GM12865 (cell line): Measurements from ENCODE around the gene LHFPL4.
"Not testable (repeated sequence)": the region's sequence is repeated elsewhere in the genome, so short reads cannot be mapped to it uniquely, and the experiment has no call there.

Experiments used
- DNase-seq: peaks from one replicate; pipeline ENCODE4 v3.0.0; 2010; ENCODE audit warnings: low read depth
- H3K4me3 ChIP-seq: 2 replicates; pipeline ENCODE4 v1.5.1; 2011; ENCODE audit warnings: mild to moderate bottlenecking, low read depth, low read length, control low read depth
- CTCF ChIP-seq: IDR thresholded peaks from 2 replicates; pipeline ENCODE4 v1.5.1; 2011; ENCODE audit warnings: low read length, control low read depth, low read depth, inconsistent platforms; ENCODE audit not compliant: insufficient read depth; ENCODE audit errors: missing control alignments

LHFPL4 gene

GRCh38 chr3:9498781-9499180 is 54.8 kb downstream of the LHFPL4 start:
- TF ChIP-seq CTCF: no peak
- no peak for DNase-seq

GRCh38 chr3:9497821-9498565 is 55.6 kb downstream of the LHFPL4 start:
- TF ChIP-seq CTCF: no peak
- DNase-seq: no peak

More at GRCh38 chr3:9498781-9499180, 54.8 kb downstream of the LHFPL4 start:
- no peak overlapping the region for H3K4me3 ChIP-seq

DNA sequence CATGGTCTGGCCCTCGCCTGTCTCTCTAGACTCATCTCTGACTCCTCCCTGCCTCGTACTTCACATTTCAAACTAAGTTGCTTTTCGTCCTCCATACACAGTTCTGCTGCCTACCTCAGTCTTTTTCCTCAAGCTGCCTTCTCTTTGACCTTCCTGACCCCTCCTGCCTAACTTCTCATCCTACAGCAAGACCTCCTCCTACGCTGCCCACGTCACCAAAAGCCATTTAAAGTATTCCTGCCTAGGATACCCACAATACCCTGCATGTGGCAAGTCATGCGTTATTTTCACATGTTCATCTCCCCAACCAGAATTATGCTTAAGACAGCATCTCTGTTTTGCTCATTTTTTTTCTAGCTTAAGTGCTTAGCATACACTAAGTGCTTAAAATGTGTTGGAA is 56.7 kb downstream of the LHFPL4 start:
- DNase-seq: no peak
- TF ChIP-seq CTCF: no peak
- H3K4me3 ChIP-seq: no peak overlapping the region

More at GRCh38 chr3:9497821-9498565, 55.6 kb downstream of the LHFPL4 start:
- no peak overlapping the region for H3K4me3 ChIP-seq

- H3K4me3 ChIP-seq, DNase-seq: not testable (repeated sequence)
These were observed 59.6 kb downstream of the LHFPL4 start for GRCh38 chr3:9494036-9494435.

- no peak for TF ChIP-seq CTCF
- no peak overlapping the region for H3K4me3 ChIP-seq
These were observed 62.1 kb downstream of the LHFPL4 start for GRCh38 chr3:9491506-9491905.

DNA sequence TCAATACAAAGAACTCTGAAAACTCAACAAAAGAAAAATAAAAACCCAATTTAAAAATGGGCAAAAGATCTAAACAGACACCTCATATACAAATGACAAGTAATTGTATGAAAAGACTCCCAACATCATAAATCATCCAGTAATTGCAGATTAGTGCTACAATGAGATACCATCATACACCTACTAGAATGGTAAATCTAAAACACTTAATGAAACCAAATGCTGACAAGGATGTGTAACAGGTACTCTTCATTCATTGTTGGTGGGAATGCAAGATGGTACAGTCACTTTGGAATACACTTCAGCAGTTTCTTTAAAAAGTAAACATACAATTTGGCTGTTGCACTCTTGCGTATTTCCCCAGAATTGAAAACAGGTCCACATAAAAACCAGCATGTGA is 68.4 kb downstream of the LHFPL4 start:
- no peak for DNase-seq
- H3K4me3 ChIP-seq: no peak overlapping the region
- no peak for TF ChIP-seq CTCF

More at GRCh38 chr3:9491506-9491905, 62.1 kb downstream of the LHFPL4 start:
- DNase-seq: no peak

GRCh38 chr3:9480265-9480664 is 73.4 kb downstream of the LHFPL4 start:
- no peak for TF ChIP-seq CTCF
- DNase-seq: no peak
- H3K4me3 ChIP-seq: no peak overlapping the region
